Keratinocyte (primary cell): ENCODE results near the gene ENDOU. TPM values are rescaled to one million over a fixed set of nuclear protein-coding genes. Genes with fewer than 3 reads are reported as not detected.

Experiments used
- DNase-seq: peaks from one replicate; pipeline ENCODE4 v3.0.0-alpha.2; 2011; ENCODE audit warnings: low read depth, missing footprints, low spot score
- FAIRE-seq: peaks from 2 replicates; lab custom pipeline; 2011; peaks lifted over from hg19 to GRCh38; lab: Jason Lieb, UNC
- H2AFZ ChIP-seq: 2 replicates; pipeline ENCODE4 v1.6.0; 2012; ENCODE audit warnings: low read length, control low read depth, inconsistent platforms; ENCODE audit not compliant: control insufficient read depth
- H3K27ac ChIP-seq: 2 replicates; pipeline ENCODE4 v1.5.1; 2011; ENCODE audit warnings: low read length; ENCODE audit not compliant: control insufficient read depth, insufficient read depth
- H3K27me3 ChIP-seq: 3 replicates; pipeline ENCODE4 v1.6.0; 2011; ENCODE audit warnings: low read length; ENCODE audit not compliant: control insufficient read depth, insufficient read depth; ENCODE audit errors: extremely low read depth
- H3K36me3 ChIP-seq, 2 experiments: 2 replicates in 1 of 2; 3 replicates in 1 of 2; pipeline ENCODE4 v1.5.1; 2011; ENCODE audit warnings: low read length in 2 of 2, mild to moderate bottlenecking in 1 of 2; ENCODE audit not compliant: control insufficient read depth in 2 of 2, insufficient read depth in 2 of 2; ENCODE audit errors: extremely low read depth in 1 of 2
- H3K4me1 ChIP-seq: 3 replicates; pipeline ENCODE4 v1.5.1; 2011; ENCODE audit warnings: low read length; ENCODE audit not compliant: control insufficient read depth, insufficient read depth; ENCODE audit errors: extremely low read depth
- H3K4me2 ChIP-seq: 3 replicates; pipeline ENCODE4 v1.6.0; 2011; ENCODE audit warnings: low read depth, low read length; ENCODE audit not compliant: control insufficient read depth, insufficient read depth; ENCODE audit errors: extremely low read depth
- H3K4me3 ChIP-seq, 3 experiments: fragments of 200-600 bp in 1 of 3; sonication (generic) in 1 of 3; 2 replicates in 2 of 3; 3 replicates in 1 of 3; pipeline ENCODE4 v1.5.1; 2011 to 2016; ENCODE audit warnings: low read length in 3 of 3, mild to moderate bottlenecking in 3 of 3, control low read depth in 2 of 3, inconsistent platforms in 1 of 3, low read depth in 1 of 3, mixed read lengths in 1 of 3, mixed run types in 1 of 3, moderate library complexity in 1 of 3; ENCODE audit not compliant: control insufficient read depth in 2 of 3, insufficient read depth in 2 of 3; ENCODE audit errors: extremely low read depth in 1 of 3
- H3K79me2 ChIP-seq: 2 replicates; pipeline ENCODE4 v1.6.0; 2012; ENCODE audit warnings: low read length; ENCODE audit not compliant: control insufficient read depth, insufficient read depth
- H3K9ac ChIP-seq: 3 replicates; pipeline ENCODE4 v1.6.0; 2011; ENCODE audit warnings: low read length; ENCODE audit not compliant: control insufficient read depth, insufficient read depth; ENCODE audit errors: extremely low read depth
- H3K9me1 ChIP-seq: 3 replicates; pipeline ENCODE4 v1.6.0; 2011; ENCODE audit warnings: low read length; ENCODE audit not compliant: control insufficient read depth, insufficient read depth; ENCODE audit errors: extremely low read depth
- H3K9me3 ChIP-seq: 2 replicates; pipeline ENCODE4 v1.5.1; 2012; ENCODE audit warnings: low read depth, low read length; ENCODE audit not compliant: control insufficient read depth
- H4K20me1 ChIP-seq: 3 replicates; pipeline ENCODE4 v1.6.0; 2011; ENCODE audit warnings: low read length; ENCODE audit not compliant: control insufficient read depth, insufficient read depth; ENCODE audit errors: extremely low read depth
- CTCF ChIP-seq, 3 experiments: IDR thresholded peaks in 1 of 3; conservative IDR thresholded peaks in 1 of 3; optimal IDR thresholded peaks in 1 of 3; 2 replicates in 2 of 3; 3 replicates in 1 of 3; pipeline versions ENCODE3 to v1.5.1; 2011; ENCODE audit warnings: low read length in 3 of 3, mild to moderate bottlenecking in 3 of 3, moderate library complexity in 2 of 3, control low read depth in 1 of 3, inconsistent platforms in 1 of 3; ENCODE audit not compliant: insufficient read depth in 2 of 3; ENCODE audit errors: extremely low read depth in 1 of 3
- EZH2 ChIP-seq: IDR thresholded peaks from one replicate; pipeline ENCODE4 v1.6.1; 2012; ENCODE audit warnings: inconsistent platforms, mild to moderate bottlenecking, low read length, moderate library complexity
- dilution Hi-C: fragments of 300-500 bp; cut with MboI; formaldehyde crosslinking; loops from one replicate; pipeline ENCODE4 v1.7.0; 2020; ENCODE audit warnings: low sequenced_read_pairs; ENCODE audit not compliant: extremely low pct_ligation_motif_present
- polyA plus RNA-seq, 5 experiments: library from polyadenylated mRNA; depleted of rRNA in 3 of 5; stranded (reverse) in 3 of 5; stranded (forward) in 1 of 5; unstranded in 1 of 5; fragments of >200 nt; gene quantifications; 1 replicate in 1 of 5; 2 replicates in 3 of 5; 3 replicates in 1 of 5; pipeline versions ENCODE4 v1.2.1 to v1.2.3, GENCODE V29; 2011 to 2012; ENCODE audit warnings: missing spikeins in 2 of 5, low read depth in 1 of 5, low replicate concordance in 1 of 5

ENDOU gene
- polyA plus RNA-seq, 1 donor (not counting 4 experiments of a cell fraction or from before 2014, with no cell fraction given), result 0.33 TPM

GRCh38 chr12:47750229-47750798, 25.0 kb upstream of the ENDOU start:
- no peak for DNase-seq
- Histone ChIP-seq H3K9me1 (peaks cover 4% of the 10 kb centered on the region), H3K27ac (no peak overlapping the region), H3K79me2 (no peaks in the 10 kb centered on the region), H3K36me3 (peaks cover 8 to 19% of the 10 kb centered on the region in 2 experiments), H3K4me3 (no peak overlapping the region), H3K4me1 (peaks cover 52% of the 10 kb centered on the region), H3K4me2 (no peak overlapping the region), H3K9ac (no peak overlapping the region), H3K9me3 (no peaks in the 10 kb centered on the region), H2AFZ (no peak overlapping the region), H4K20me1 (no peaks in the 10 kb centered on the region), H3K27me3 (no peaks in the 10 kb centered on the region)
- TF ChIP-seq CTCF (optimal IDR thresholded peaks at IDR 0.05 in 1 of 3, IDR thresholded peaks at IDR 0.05 in 1 of 3, conservative IDR thresholded peaks at IDR 0.05 in 1 of 3; ENCODE audit: extremely low read depth in 1 of 3, insufficient read depth in 2 of 3, low read length in 3 of 3), result no peak
- TF ChIP-seq EZH2, result no peak
- dilution Hi-C loops, result no loop called here
- FAIRE-seq, result no peak

- Histone ChIP-seq H4K20me1 (no peaks in the 10 kb centered on the region), H3K36me3 (peaks cover 8 to 23% of the 10 kb centered on the region in 2 experiments), H3K4me2 (no peak overlapping the region), H3K9me1 (peaks cover 4% of the 10 kb centered on the region), H3K4me3 (no peak overlapping the region), H3K27ac (no peak overlapping the region), H3K9ac (no peak overlapping the region), H3K4me1 (peaks cover 44% of the 10 kb centered on the region), H2AFZ (no peak overlapping the region), H3K27me3 (no peaks in the 10 kb centered on the region), H3K9me3 (no peaks in the 10 kb centered on the region), H3K79me2 (no peaks in the 10 kb centered on the region)
- DNase-seq (no peak), FAIRE-seq (no peak)
- dilution Hi-C loops, result no loop called here
- TF ChIP-seq EZH2, result no peak
- no peak for TF ChIP-seq CTCF (optimal IDR thresholded peaks at IDR 0.05 in 1 of 3, IDR thresholded peaks at IDR 0.05 in 1 of 3, conservative IDR thresholded peaks at IDR 0.05 in 1 of 3; ENCODE audit: extremely low read depth in 1 of 3, insufficient read depth in 2 of 3, low read length in 3 of 3)
These were observed 23.6 kb upstream of the ENDOU start for GRCh38 chr12:47748899-47749298.
